ENCODE measurements around the gene FRMD4A.
A peak's percentile ranks its signal among the peaks of the same experiment; 100 is the strongest.

Gene FRMD4A

GRCh38 chr10:13708256-13708990, 622.3 kb downstream of the FRMD4A start:
- no peak for DNase-seq

GRCh38 chr10:13707156-13707881, 623.4 kb downstream of the FRMD4A start:
- peak in 46 of 56 donors; percentile 20 to 79 (median 54) for DNase-seq

GRCh38 chr10:13706604-13707003, 624.1 kb downstream of the FRMD4A start:
- no peak for DNase-seq

- no peak for DNase-seq
Measured at GRCh38 chr10:13706175-13706574, 624.5 kb downstream of the FRMD4A start.

GRCh38 chr10:13705526-13706174, 625.1 kb downstream of the FRMD4A start:
- no peak for DNase-seq

- DNase-seq, result peak in 1 of 56 donors; percentile 10
Measured at GRCh38 chr10:13704964-13705363, 625.8 kb downstream of the FRMD4A start.

GRCh38 chr10:13703997-13704536, 626.7 kb downstream of the FRMD4A start:
- DNase-seq, result no peak

- DNase-seq, result no peak
Measured at GRCh38 chr10:13703101-13703818, 627.5 kb downstream of the FRMD4A start.

GRCh38 chr10:13701157-13701919, 629.4 kb downstream of the FRMD4A start:
- DNase-seq, result peak in 1 of 56 donors; percentile 20

GRCh38 chr10:13700473-13701144, 630.1 kb downstream of the FRMD4A start:
- DNase-seq, result no peak

- no peak for DNase-seq
Measured at GRCh38 chr10:13699216-13699615, 631.5 kb downstream of the FRMD4A start.

GRCh38 chr10:13698217-13698616, 632.5 kb downstream of the FRMD4A start:
- no peak for DNase-seq

- DNase-seq, result no peak
Measured at GRCh38 chr10:13696071-13696470, 634.7 kb downstream of the FRMD4A start.

GRCh38 chr10:13695588-13695987, 635.1 kb downstream of the FRMD4A start:
- DNase-seq, result no peak

GRCh38 chr10:13693783-13694700, 636.7 kb downstream of the FRMD4A start:
- no peak for DNase-seq

GRCh38 chr10:13690281-13690825, 640.4 kb downstream of the FRMD4A start:
- DNase-seq, result peak in 1 of 56 donors; percentile 15

- peak in 3 of 56 donors; percentile 19 to 44 (median 33) for DNase-seq
Measured at GRCh38 chr10:13686331-13686752, 644.4 kb downstream of the FRMD4A start.

- DNase-seq, result peak in 2 of 56 donors; percentile 12 to 21
Measured at GRCh38 chr10:13685885-13686284, 644.8 kb downstream of the FRMD4A start.

All from amygdala (tissue), 56 donors.